AG04449 (cell line): Measurements from ENCODE around the gene AGER.
"Not testable (repeated sequence)": the region's sequence is repeated elsewhere in the genome, so short reads cannot be mapped to it uniquely, and the experiment has no call there.

Source experiments
- CTCF ChIA-PET: fragments of 350-600 bp; formaldehyde crosslinking; extraction: SDS; loops from one replicate; lab custom pipeline; 2021; ENCODE audit warnings: antibody characterized with exemption; lab: Yijun Ruan, JAX
- POLR2A ChIA-PET: fragments of 400-600, 350-600 bp; formaldehyde crosslinking; extraction: SDS; loops from one replicate; lab custom pipeline; 2020; ENCODE audit warnings: antibody characterized with exemption, inconsistent platforms; lab: Yijun Ruan, JAX
- DNase-seq: peaks from one replicate; pipeline ENCODE4 v3.0.0-alpha.2; 2010; ENCODE audit warnings: low read depth, low spot score
- H3K4me3 ChIP-seq: 2 replicates; pipeline ENCODE4 v1.5.1; 2011; ENCODE audit warnings: low read depth, mild to moderate bottlenecking, control low read depth, low read length
- CTCF ChIP-seq: IDR thresholded peaks from one replicate; pipeline ENCODE4 v1.5.1; 2011; ENCODE audit warnings: mild to moderate bottlenecking, moderate library complexity, low read length, control low read depth, inconsistent platforms; ENCODE audit not compliant: insufficient read depth; ENCODE audit errors: missing control alignments

The AGER gene

GRCh38 chr6:32189069-32189741, 5.2 kb upstream of the AGER start:
- POLR2A ChIA-PET, result no interaction called here
- no peak for DNase-seq
- peak overlapping the region; percentile 77 for H3K4me3 ChIP-seq
- CTCF ChIA-PET, result interaction anchor here (1.5 to 2.6 kb wide), 3 partner anchors 13 to 72 kb away, joined by 5 to 8 read pairs (median 5); no protein-coding TSS in a partner anchor
- TF ChIP-seq CTCF, result no peak

- POLR2A ChIA-PET, result interaction anchor here (0.7 kb wide), 1 partner anchor 74 kb away, joined by 4 read pairs; no protein-coding TSS in a partner anchor
- peak overlapping the region; percentile 77 for H3K4me3 ChIP-seq
- DNase-seq, result no peak
- no peak for TF ChIP-seq CTCF
- CTCF ChIA-PET, result interaction anchor here (1.5 to 2.6 kb wide), 3 partner anchors 12 to 71 kb away, joined by 5 to 8 read pairs (median 5); no protein-coding TSS in a partner anchor
Observed at GRCh38 chr6:32188381-32189068, 4.5 kb upstream of the AGER start.

- ChIA-PET POLR2A (interaction anchor here (0.7 kb wide), 1 partner anchor 73 kb away, joined by 4 read pairs; no protein-coding TSS in a partner anchor), CTCF (interaction anchor here (1.5 to 2.6 kb wide), 2 partner anchors 69 to 71 kb away, joined by 5 to 8 read pairs; no protein-coding TSS in a partner anchor)
- not testable (repeated sequence) for DNase-seq
- peak overlapping the region; percentile 77 for H3K4me3 ChIP-seq
Observed at GRCh38 chr6:32187725-32188380, 3.8 kb upstream of the AGER start.

GRCh38 chr6:32187009-32187709, 3.1 kb upstream of the AGER start:
- DNase-seq, result no peak
- no peak overlapping the region for H3K4me3 ChIP-seq
- POLR2A ChIA-PET, result no interaction called here
- CTCF ChIA-PET, result interaction anchor here (2.6 kb wide), 1 partner anchor 69 kb away, joined by 8 read pairs; no protein-coding TSS in a partner anchor
- TF ChIP-seq CTCF, result no peak

GRCh38 chr6:32186151-32186840, 2.2 kb upstream of the AGER start:
- POLR2A ChIA-PET, result interaction anchor here (0.7 kb wide), 1 partner anchor 1113 kb away, joined by 3 read pairs; no protein-coding TSS in a partner anchor
- CTCF ChIA-PET, H3K4me3 ChIP-seq, DNase-seq: not testable (repeated sequence)

- POLR2A ChIA-PET, result interaction anchor here (0.6 to 0.7 kb wide), 2 partner anchors 109 to 1114 kb away, joined by 3 read pairs; no protein-coding TSS in a partner anchor
- DNase-seq, H3K4me3 ChIP-seq, CTCF ChIA-PET: not testable (repeated sequence)
Observed at GRCh38 chr6:32185681-32186131, 1.7 kb upstream of the AGER start.
